Measurements from ENCODE around the gene PSMA4.

The PSMA4 gene

GRCh38 chr15:78506971-78507830, 33.0 kb upstream of the PSMA4 start, which contains the start of gene HYKK (continued):
- TF ChIP-seq GLI4 (tag by site-specific recombination; IDR thresholded peaks at IDR 0.05) (no peak), ZNF48 (tag by site-specific recombination; IDR thresholded peaks at IDR 0.05) (no peak), TCF7L2 (IDR thresholded peaks at IDR 0.05; ENCODE audit: borderline replicate concordance, low read depth, low read length) (no peak), ZNF654 (tag by site-specific recombination; IDR thresholded peaks at IDR 0.05; ENCODE audit: low read depth) (no peak), KLF8 (tag by site-specific recombination; IDR thresholded peaks at IDR 0.05) (peak; percentile 62; the same call in 1 of the 2 replicates), REPIN1 (tag by site-specific recombination; IDR thresholded peaks at IDR 0.05; ENCODE audit: low read depth) (no peak), ZNF488 (tag by site-specific recombination; IDR thresholded peaks at IDR 0.05) (no peak), ZBTB17 (tag by site-specific recombination; IDR thresholded peaks at IDR 0.05) (peak; percentile 88), ZNF660 (tag by site-specific recombination; IDR thresholded peaks at IDR 0.05) (peak; percentile 17; the same call in 1 of the 2 replicates), OSR2 (tag by site-specific recombination; IDR thresholded peaks at IDR 0.05) (peak; percentile 90), ZNF292 (tag by site-specific recombination; IDR thresholded peaks at IDR 0.05; ENCODE audit: borderline replicate concordance, low read depth) (no peak), TSHZ1 (tag by site-specific recombination; IDR thresholded peaks at IDR 0.05; ENCODE audit: borderline replicate concordance) (no peak), ZNF391 (tag by site-specific recombination; IDR thresholded peaks at IDR 0.05; ENCODE audit: borderline replicate concordance, low read depth) (0 out of 2 replicates have a peak, but pooled peaks have one; percentile 38), ZNF214 (tag by site-specific recombination; IDR thresholded peaks at IDR 0.05; ENCODE audit: borderline replicate concordance) (no peak), ZNF155 (tag by site-specific recombination; IDR thresholded peaks at IDR 0.05) (no peak), ZBTB26 (tag by site-specific recombination; optimal IDR thresholded peaks at IDR 0.05) (peak; percentile 77), ZSCAN23 (tag by site-specific recombination; IDR thresholded peaks at IDR 0.05) (no peak), ZNF610 (tag by site-specific recombination; IDR thresholded peaks at IDR 0.05; ENCODE audit: borderline replicate concordance) (0 out of 2 replicates have a peak, but pooled peaks have one; percentile 59), KLF9 (tag by site-specific recombination; IDR thresholded peaks at IDR 0.05; ENCODE audit: low read depth) (no peak; the same call in 1 of the 2 replicates), ZNF362 (tag by site-specific recombination; IDR thresholded peaks at IDR 0.05) (peak; percentile 91; the same call in 1 of the 2 replicates), ZNF10 (tag by site-specific recombination; IDR thresholded peaks at IDR 0.05) (no peak), ZNF677 (tag by site-specific recombination; IDR thresholded peaks at IDR 0.05) (no peak), ZFP3 (tag by site-specific recombination; IDR thresholded peaks at IDR 0.05; ENCODE audit: low read depth) (no peak), ZNF571 (tag by site-specific recombination; IDR thresholded peaks at IDR 0.05) (no peak), ZNF350 (tag by site-specific recombination; IDR thresholded peaks at IDR 0.05) (no peak; the same call in 1 of the 2 replicates), ZNF16 (tag by site-specific recombination; IDR thresholded peaks at IDR 0.05; ENCODE audit: low read depth) (no peak), ZNF624 (tag by site-specific recombination; IDR thresholded peaks at IDR 0.05) (no peak), ZNF785 (tag by site-specific recombination; IDR thresholded peaks at IDR 0.05) (no peak), ZNF223 (tag by site-specific recombination; IDR thresholded peaks at IDR 0.05) (no peak), ZNF670 (tag by site-specific recombination; IDR thresholded peaks at IDR 0.05; ENCODE audit: low read depth) (no peak)

Data from HEK293 (cell line).